ENCODE results near the gene QSOX1.

QSOX1 gene

GRCh38 chr1:180168786-180169639 is 14.3 kb downstream of the QSOX1 start:
- Histone ChIP-seq H3K4me3 (ENCODE audit: insufficient read depth, low read length, poor library complexity, severe bottlenecking) (no peak overlapping the region), H3K4me2 (ENCODE audit: low read depth, low read length, poor library complexity, severe bottlenecking) (no peak overlapping the region), H3K9ac (ENCODE audit: low read length) (no peak overlapping the region), H3K79me2 (ENCODE audit: insufficient read depth, low read length) (no peaks in the 10 kb centered on the region), H3K36me3 (ENCODE audit: low read length) (no peaks in the 10 kb centered on the region), H3F3A (ENCODE audit: insufficient read depth) (no peaks in the 10 kb centered on the region), H3K27me3 (ENCODE audit: low read length) (no peaks in the 10 kb centered on the region), H3K27ac (ENCODE audit: low read depth, low read length) (no peak overlapping the region), H3K9me3 (ENCODE audit: insufficient read depth, low read length) (no peaks in the 10 kb centered on the region), H3K9me2 (replicated peaks; ENCODE audit: insufficient read depth, low read length) (no peaks in the 10 kb centered on the region), H2AFZ (ENCODE audit: low read depth, low read length, severe bottlenecking) (no peak overlapping the region), H4K20me1 (ENCODE audit: low read depth, low read length) (no peaks in the 10 kb centered on the region)
- TF ChIP-seq CTCF (IDR thresholded peaks at IDR 0.05; ENCODE audit: insufficient read depth, low read length, poor library complexity, severe bottlenecking) (peak; percentile 66), EZH2phosphoT487 (conservative IDR thresholded peaks at IDR 0.05; ENCODE audit: low read length) (no peak)

GRCh38 chr1:180169640-180170195 is 15.0 kb downstream of the QSOX1 start:
- Histone ChIP-seq H3K36me3 (ENCODE audit: low read length) (no peaks in the 10 kb centered on the region), H2AFZ (ENCODE audit: low read depth, low read length, severe bottlenecking) (no peak overlapping the region), H3K9ac (ENCODE audit: low read length) (no peak overlapping the region), H3F3A (ENCODE audit: insufficient read depth) (no peaks in the 10 kb centered on the region), H4K20me1 (ENCODE audit: low read depth, low read length) (no peaks in the 10 kb centered on the region), H3K27me3 (ENCODE audit: low read length) (no peaks in the 10 kb centered on the region), H3K4me3 (ENCODE audit: insufficient read depth, low read length, poor library complexity, severe bottlenecking) (no peak overlapping the region), H3K4me2 (ENCODE audit: low read depth, low read length, poor library complexity, severe bottlenecking) (no peak overlapping the region), H3K9me3 (ENCODE audit: insufficient read depth, low read length) (no peaks in the 10 kb centered on the region), H3K9me2 (replicated peaks; ENCODE audit: insufficient read depth, low read length) (no peaks in the 10 kb centered on the region), H3K79me2 (ENCODE audit: insufficient read depth, low read length) (no peaks in the 10 kb centered on the region), H3K27ac (ENCODE audit: low read depth, low read length) (no peak overlapping the region)
- TF ChIP-seq EZH2phosphoT487 (conservative IDR thresholded peaks at IDR 0.05; ENCODE audit: low read length), result no peak

GRCh38 chr1:180170546-180171151 is 16.0 kb downstream of the QSOX1 start:
- Histone ChIP-seq H4K20me1 (ENCODE audit: low read depth, low read length) (no peaks in the 10 kb centered on the region), H2AFZ (ENCODE audit: low read depth, low read length, severe bottlenecking) (no peak overlapping the region), H3K4me2 (ENCODE audit: low read depth, low read length, poor library complexity, severe bottlenecking) (no peak overlapping the region)

More at GRCh38 chr1:180170546-180171151, 16.0 kb downstream of the QSOX1 start:
- H3K79me2 ChIP-seq (ENCODE audit: insufficient read depth, low read length), result no peaks in the 10 kb centered on the region
- no peaks in the 10 kb centered on the region for H3K36me3 ChIP-seq (ENCODE audit: low read length)
- H3F3A ChIP-seq (ENCODE audit: insufficient read depth), result no peaks in the 10 kb centered on the region
- no peak overlapping the region for H3K9ac ChIP-seq (ENCODE audit: low read length)
- no peaks in the 10 kb centered on the region for H3K9me3 ChIP-seq (ENCODE audit: insufficient read depth, low read length)
- H3K27ac ChIP-seq (ENCODE audit: low read depth, low read length), result no peak overlapping the region
- H3K4me3 ChIP-seq (ENCODE audit: insufficient read depth, low read length, poor library complexity, severe bottlenecking), result no peak overlapping the region
- H3K27me3 ChIP-seq (ENCODE audit: low read length), result no peaks in the 10 kb centered on the region
- H3K9me2 ChIP-seq (replicated peaks; ENCODE audit: insufficient read depth, low read length), result no peaks in the 10 kb centered on the region
- TF ChIP-seq EZH2phosphoT487 (conservative IDR thresholded peaks at IDR 0.05; ENCODE audit: low read length) (no peak), CTCF (IDR thresholded peaks at IDR 0.05; ENCODE audit: insufficient read depth, low read length, poor library complexity, severe bottlenecking) (no peak)

Measured in SU-DHL-6 (cell line).